HEK293T (cell line): Measurements from ENCODE around the gene ZNF148.

Source experiments
- BHLHE40 ChIP-seq: fragments of 450-650 bp; IDR thresholded peaks from 2 replicates; pipeline ENCODE4 v1.6.1; 2016; ENCODE audit warnings: mild to moderate bottlenecking, moderate library complexity, borderline replicate concordance
- ELF4 ChIP-seq: fragments of 450-650 bp; IDR thresholded peaks from 2 replicates; pipeline ENCODE4 v1.6.1; 2017; ENCODE audit warnings: antibody characterized with exemption
- FOXA1 ChIP-seq: fragments of 450-650 bp; IDR thresholded peaks from 2 replicates; pipeline ENCODE4 v1.6.1; 2016; ENCODE audit warnings: mild to moderate bottlenecking
- SUZ12 ChIP-seq: fragments of 450-650 bp; IDR thresholded peaks from 2 replicates; pipeline ENCODE4 v1.6.1; 2016; ENCODE audit warnings: mild to moderate bottlenecking

DNA sequence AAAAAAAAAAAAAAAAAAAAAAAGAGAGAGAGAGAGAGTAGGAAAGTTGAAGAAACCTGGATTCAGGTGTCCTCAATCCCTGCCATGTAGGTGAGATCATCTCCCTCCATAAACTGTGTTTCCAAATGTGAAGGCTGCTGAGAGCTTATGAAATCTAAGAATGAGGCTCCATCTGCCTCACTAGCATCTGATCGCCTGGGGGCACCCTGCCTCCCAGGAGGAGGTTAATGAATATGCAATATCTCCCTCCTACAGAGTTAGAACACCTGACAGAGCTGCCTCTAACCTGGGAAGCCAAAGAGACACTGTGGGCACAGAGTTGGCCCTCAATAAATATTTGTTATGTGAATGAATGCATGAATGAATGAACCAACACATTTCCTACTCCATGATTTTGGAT lies 23.8 kb upstream of the ZNF148 start:
- no peak for TF ChIP-seq ELF4
- TF ChIP-seq SUZ12: no peak
- TF ChIP-seq BHLHE40: no peak
- TF ChIP-seq FOXA1: no peak
